GM12878 (cell line): ENCODE measurements around the gene GRIPAP1. TPM values are rescaled to one million over a fixed set of nuclear protein-coding genes. Genes with fewer than 3 reads are reported as not detected.

ENCODE experiments used
- ATAC-seq: fragments of 200-7000 bp; cut with Tn5 transposase; 3 replicates; pipeline ENCODE4 v1.9.1; 2020; ENCODE audit warnings: mild to moderate bottlenecking, moderate library complexity
- BruUV-seq: library from RNA; stranded (reverse); fragments of 400-500 nt; replicated peaks from 2 replicates; lab custom pipeline; 2021; lab: Mats Ljungman, UMichigan
- CTCF ChIA-PET: fragments of 300-600 bp; sonication (Branson Sonifier 250); formaldehyde crosslinking; extraction: SDS; loops from one replicate; lab custom pipeline; 2021; ENCODE audit warnings: inconsistent platforms; lab: Yijun Ruan, JAX
- POLR2A ChIA-PET: fragments of 350-600 bp; formaldehyde crosslinking; extraction: SDS; loops from one replicate; lab custom pipeline; 2021; ENCODE audit warnings: inconsistent platforms; lab: Charles Lee
- RAD21 ChIA-PET: fragments of 300-600 bp; sonication (Branson Sonifier 250); formaldehyde crosslinking; loops from one replicate; lab custom pipeline; 2023; ENCODE audit warnings: antibody characterized with exemption; ENCODE audit not compliant: unreplicated experiment; lab: Charles Lee
- SMC1A ChIA-PET: fragments of 300-600 bp; sonication (Branson Sonifier 250); formaldehyde crosslinking; loops from one replicate; lab custom pipeline; 2023; ENCODE audit not compliant: unreplicated experiment, uncharacterized antibody; lab: Charles Lee
- DNase-seq: peaks from one replicate; pipeline ENCODE4 v3.0.0-alpha.2; 2011; ENCODE audit warnings: low read depth, low spot score
- FAIRE-seq: peaks from 3 replicates; lab custom pipeline; 2011; peaks lifted over from hg19 to GRCh38; lab: Jason Lieb, UNC
- H2AFZ ChIP-seq: 2 replicates; pipeline ENCODE4 v1.6.0; 2011; ENCODE audit warnings: low read depth, low read length, control low read depth; ENCODE audit not compliant: control insufficient read depth
- H3K27ac ChIP-seq: 2 replicates; pipeline ENCODE4 v1.5.1; 2011; ENCODE audit warnings: control low read depth; ENCODE audit not compliant: control insufficient read depth, insufficient read depth
- H3K27me3 ChIP-seq, 2 experiments: replicated peaks in 1 of 2; 2 replicates each; pipeline versions ENCODE4 v1.6.0 to v1.6.1; 2011; ENCODE audit warnings: low read length in 1 of 2; ENCODE audit not compliant: control insufficient read depth in 2 of 2, insufficient read depth in 2 of 2
- H3K36me3 ChIP-seq, 2 experiments: 2 replicates each; pipeline ENCODE4 v1.5.1; 2011; ENCODE audit warnings: low read length in 1 of 2; ENCODE audit not compliant: control insufficient read depth in 2 of 2, insufficient read depth in 2 of 2
- H3K4me1 ChIP-seq: 2 replicates; pipeline ENCODE4 v1.6.1; 2011; ENCODE audit warnings: mild to moderate bottlenecking, low read length, moderate library complexity, mixed read lengths; ENCODE audit not compliant: control insufficient read depth, insufficient read depth
- H3K4me2 ChIP-seq: 2 replicates; pipeline ENCODE4 v1.6.0; 2011; ENCODE audit warnings: control low read depth; ENCODE audit not compliant: control insufficient read depth, insufficient read depth
- H3K4me3 ChIP-seq: fragments of 200-600 bp; sonication (generic); 2 replicates; pipeline ENCODE4 v1.5.1; 2016
- H3K79me2 ChIP-seq: 2 replicates; pipeline ENCODE4 v1.6.0; 2011; ENCODE audit warnings: low read length; ENCODE audit not compliant: control insufficient read depth, insufficient read depth
- H3K9ac ChIP-seq: 2 replicates; pipeline ENCODE4 v1.8.0; 2011; ENCODE audit warnings: low read length, control low read depth, mixed read lengths; ENCODE audit not compliant: control insufficient read depth, insufficient read depth
- H3K9me3 ChIP-seq: replicated peaks from 3 replicates; pipeline ENCODE4 v1.5.1; 2011; ENCODE audit warnings: mild to moderate bottlenecking, low read length; ENCODE audit not compliant: control insufficient read depth, insufficient read depth
- H4K20me1 ChIP-seq: 2 replicates; pipeline ENCODE4 v1.6.0; 2011; ENCODE audit not compliant: control insufficient read depth, insufficient read depth
- BCLAF1 ChIP-seq: fragments of 450-650 bp; IDR thresholded peaks from 2 replicates; pipeline ENCODE4 v1.6.1; 2017; ENCODE audit warnings: antibody characterized with exemption, mild to moderate bottlenecking, moderate library complexity
- CBX3 ChIP-seq: fragments of 200-600 bp; sonication (generic); IDR thresholded peaks from 2 replicates; pipeline ENCODE4 v1.6.1; 2016; ENCODE audit warnings: low read depth, borderline replicate concordance
- CREB1 ChIP-seq: IDR thresholded peaks from 2 replicates; pipeline ENCODE4 v1.6.1; 2012; ENCODE audit warnings: low read depth, mild to moderate bottlenecking, inconsistent platforms
- CREM ChIP-seq: IDR thresholded peaks from 2 replicates; pipeline ENCODE4 v1.6.1; 2014; ENCODE audit warnings: antibody characterized with exemption, low read depth
- DPF2 ChIP-seq: fragments of 450-650 bp; IDR thresholded peaks from 2 replicates; pipeline ENCODE4 v1.6.1; 2017; ENCODE audit warnings: mild to moderate bottlenecking
- EED ChIP-seq: sonication (generic); IDR thresholded peaks from 2 replicates; pipeline ENCODE4 v1.6.1; 2016; ENCODE audit warnings: antibody characterized with exemption, low read depth
- FOXK2 ChIP-seq: fragments of 450-650 bp; IDR thresholded peaks from 2 replicates; pipeline ENCODE4 v1.6.1; 2017; ENCODE audit warnings: mild to moderate bottlenecking, moderate library complexity
- GATAD2B ChIP-seq: fragments of 450-650 bp; conservative IDR thresholded peaks from 2 replicates; pipeline ENCODE4 v1.6.1; 2017; ENCODE audit warnings: low read depth, mild to moderate bottlenecking, moderate library complexity
- HDGF ChIP-seq: fragments of 450-650 bp; IDR thresholded peaks from 2 replicates; pipeline ENCODE4 v1.6.1; 2016; ENCODE audit warnings: antibody characterized with exemption
- KDM1A ChIP-seq: fragments of 200-600 bp; sonication (generic); IDR thresholded peaks from 2 replicates; pipeline ENCODE4 v1.6.1; 2016; ENCODE audit warnings: borderline replicate concordance
- POU2F2 ChIP-seq: IDR thresholded peaks from 3 replicates; pipeline ENCODE4 v1.6.1; 2011; ENCODE audit warnings: low read depth, mild to moderate bottlenecking, low read length, borderline replicate concordance
- RB1 ChIP-seq: fragments of 450-650 bp; formaldehyde crosslinking; IDR thresholded peaks from 2 replicates; pipeline ENCODE4 v1.6.1; 2017; ENCODE audit warnings: mild to moderate bottlenecking, borderline replicate concordance
- SMAD1 ChIP-seq: fragments of 450-650 bp; IDR thresholded peaks from 2 replicates; pipeline ENCODE4 v1.6.1; 2018; ENCODE audit warnings: mild to moderate bottlenecking, low read depth; ENCODE audit not compliant: partially characterized antibody
- SPI1 ChIP-seq: IDR thresholded peaks from 2 replicates; pipeline ENCODE4 v1.6.1; 2011; ENCODE audit warnings: low read depth, mild to moderate bottlenecking, low read length, moderate library complexity, borderline replicate concordance; ENCODE audit not compliant: insufficient read depth
- TAF1 ChIP-seq: IDR thresholded peaks from 2 replicates; pipeline ENCODE4 v1.6.1; 2011; ENCODE audit warnings: mild to moderate bottlenecking, low read depth, low read length, borderline replicate concordance
- TBL1XR1 ChIP-seq: IDR thresholded peaks from 2 replicates; pipeline ENCODE4 v1.6.1; 2012; ENCODE audit warnings: low read depth, low read length, improper control_type of control experiment
- ZBTB11 ChIP-seq: fragments of 450-650 bp; formaldehyde crosslinking; IDR thresholded peaks from 2 replicates; pipeline ENCODE4 v1.5.0; 2022; ENCODE audit warnings: mild to moderate bottlenecking, missing genetic modification characterization
- ZSCAN29 ChIP-seq: fragments of 450-650 bp; IDR thresholded peaks from 2 replicates; pipeline ENCODE4 v1.6.1; 2017; ENCODE audit warnings: mild to moderate bottlenecking, moderate library complexity
- WGBS: methylation state at CpG from one replicate; pipeline ENCODE4 v1.1.6; 2016; ENCODE audit warnings: low lambda C conversion rate; ENCODE audit not compliant: insufficient replicate concordance, insufficient coverage; ENCODE audit errors: missing lambda C conversion rate; 5-methylcytosine and 5-hydroxymethylcytosine counted together
- in situ Hi-C: fragments of 300-500 bp; cut with MboI; formaldehyde crosslinking; loops from 9 replicates; pipeline ENCODE4 v1.14.3; 2018; ENCODE audit warnings: mixed read lengths
- intact Hi-C: fragments of 100-400 bp; cut with micrococcal nuclease; formaldehyde crosslinking; loops from one replicate; pipeline ENCODE4 v1.14.2; 2022; ENCODE audit not compliant: unreplicated experiment
- polyA plus RNA-seq, 11 experiments: library from polyadenylated mRNA; depleted of rRNA in 4 of 11; unstranded in 6 of 11; stranded (reverse) in 5 of 11; fragments of >200 nt; fragmentation: Nextera tagmentation in 4 of 11; fragmentation: Illumina TruSeq in 1 of 11; extraction: Ambion mirVana in 4 of 11; extraction: Trizol in 1 of 11; gene quantifications; 1 replicate in 1 of 11; 2 replicates in 10 of 11; pipeline versions ENCODE4 v1.2.1 to v1.2.3, GENCODE V29; 2011 to 2016; ENCODE audit warnings: inconsistent platforms in 2 of 11, missing spikeins in 2 of 11, low read depth in 1 of 11
- total RNA-seq, 4 experiments: library from RNA; depleted of rRNA in 3 of 4; stranded (reverse); fragments of >200 nt in 3 of 4; fragmentation: Illumina TruSeq in 1 of 4; extraction: Trizol in 1 of 4; gene quantifications; 2 replicates each; pipeline versions ENCODE4 v1.2.1 to v1.2.3, GENCODE V29; 2013 to 2021

GRIPAP1 gene
- total and polyA plus RNA-seq, 10 of the 15 experiments (the other 5 are each of a cell fraction or from before 2014, with no cell fraction given) = 4.2 to 44.7 (median 25.8) TPM

- no peak for TF ChIP-seq HDGF
- TF ChIP-seq SPI1 = no peak
- TF ChIP-seq CREM = no peak
- no peak for TF ChIP-seq EED
- TF ChIP-seq CREB1 = no peak
- TF ChIP-seq BCLAF1 = no peak
Observed at GRCh38 chrX:48966796-48967579, 35.1 kb downstream of the GRIPAP1 start (continued).

GRCh38 chrX:48965959-48966358, 36.1 kb downstream of the GRIPAP1 start:
- H2AFZ ChIP-seq = no peak overlapping the region
- no TSS peak for BruUV-seq
- H3K36me3 ChIP-seq = no peaks in the 10 kb centered on the region
- intact Hi-C loops = no loop called here
- H4K20me1 ChIP-seq = no peaks in the 10 kb centered on the region
- H3K79me2 ChIP-seq = no peaks in the 10 kb centered on the region
- H3K27me3 ChIP-seq = no peaks in the 10 kb centered on the region
- DNase-seq (no peak), ATAC-seq (no peak), FAIRE-seq (no peak)
- CTCF ChIA-PET = no interaction called here
- SMC1A ChIA-PET = no interaction called here
- no peaks in the 10 kb centered on the region; the same call in 2 of the 3 replicates for H3K9me3 ChIP-seq
- H3K4me3 ChIP-seq = no peak overlapping the region
- POLR2A ChIA-PET = interaction anchor here (0.6 kb wide), 1 partner anchor 78 kb away, joined by 3 read pairs; no protein-coding TSS in a partner anchor
- no peak overlapping the region for H3K9ac ChIP-seq
- RAD21 ChIA-PET = no interaction called here
- peaks cover 5% of the 10 kb centered on the region for H3K4me1 ChIP-seq
- no peak overlapping the region for H3K4me2 ChIP-seq
- 81% methylated on average over 14 of the region's 14 CpGs for WGBS
- no peak overlapping the region for H3K27ac ChIP-seq
- in situ Hi-C loops = loop anchor here (5.0 kb wide), 1 partner anchor 76 kb away; the partner anchor contains the start of gene TFE3
- no peak for TF ChIP-seq GATAD2B
- no peak for TF ChIP-seq SPI1
- no peak for TF ChIP-seq TAF1
- no peak for TF ChIP-seq TBL1XR1
- no peak for TF ChIP-seq CBX3
- TF ChIP-seq POU2F2 = no peak
- TF ChIP-seq DPF2 = no peak
- TF ChIP-seq RB1 = no peak
- TF ChIP-seq SMAD1 = no peak
- TF ChIP-seq ZSCAN29 = no peak
- TF ChIP-seq ZBTB11 = no peak
- TF ChIP-seq KDM1A = no peak
- TF ChIP-seq FOXK2 = no peak
